H1 (cell line): ENCODE measurements around the gene KLHL17. TPM values are rescaled to one million over a fixed set of nuclear protein-coding genes. Genes with fewer than 3 reads are reported as not detected.

Source experiments
- CREB1 ChIP-seq: IDR thresholded peaks from 2 replicates; pipeline ENCODE4 v1.6.1; 2012; ENCODE audit warnings: inconsistent platforms
- FOSL1 ChIP-seq: IDR thresholded peaks from 2 replicates; pipeline ENCODE4 v1.6.1; 2011; ENCODE audit warnings: mild to moderate bottlenecking, low read depth, low read length, moderate library complexity; ENCODE audit not compliant: insufficient read depth
- JUN ChIP-seq: IDR thresholded peaks from 2 replicates; pipeline ENCODE4 v1.6.1; 2011; ENCODE audit warnings: low read depth, mild to moderate bottlenecking, improper control_type of control experiment, low read length
- NANOG ChIP-seq: IDR thresholded peaks from 2 replicates; pipeline ENCODE4 v1.6.1; 2011; ENCODE audit warnings: low read length, low read depth, mild to moderate bottlenecking, inconsistent platforms; ENCODE audit not compliant: insufficient read depth, poor library complexity, severe bottlenecking
- RNF2 ChIP-seq: fragments of 200-900, 300-1000 bp; sonication (generic); IDR thresholded peaks from 2 replicates; pipeline ENCODE4 v1.7.1; 2016; ENCODE audit warnings: borderline replicate concordance, low read depth, mild to moderate bottlenecking, antibody characterized with exemption, low read length; ENCODE audit not compliant: poor library complexity, severe bottlenecking; ENCODE audit errors: missing control alignments
- SP1 ChIP-seq: IDR thresholded peaks from 2 replicates; pipeline ENCODE4 v1.6.1; 2011; ENCODE audit warnings: low read depth, low read length
- SUZ12 ChIP-seq: fragments of 200-600 bp; sonication (generic); IDR thresholded peaks from 2 replicates; pipeline ENCODE4 v1.6.1; 2012; ENCODE audit warnings: mild to moderate bottlenecking, inconsistent platforms, low read length, moderate library complexity, mixed read lengths
- TBP ChIP-seq: IDR thresholded peaks from 2 replicates; pipeline ENCODE4 v1.6.1; 2011; ENCODE audit warnings: low read depth, low read length, improper control_type of control experiment
- TCF12 ChIP-seq: IDR thresholded peaks from 2 replicates; pipeline ENCODE4 v1.6.1; 2011; ENCODE audit warnings: low read depth, mild to moderate bottlenecking, low read length
- polyA plus RNA-seq, 7 experiments: library from polyadenylated mRNA; depleted of rRNA in 3 of 7; stranded (reverse) in 5 of 7; unstranded in 2 of 7; fragments of >200 nt in 5 of 7; fragments of 200-250 nt in 2 of 7; gene quantifications; 1 replicate in 5 of 7; 2 replicates in 1 of 7; 4 replicates in 1 of 7; pipeline versions ENCODE4 v1.2.1 to v1.2.3, GENCODE V29; 2011 to 2013; ENCODE audit warnings: missing spikeins in 2 of 7, mixed read lengths in 2 of 7
- total RNA-seq: library from RNA; stranded (reverse); fragmentation: NEBNext Ultra II Directional; extraction: Animal tissue kit (Norgen Biotek cat#: 25700); gene quantifications from 2 replicates; pipeline ENCODE4 v1.2.1, GENCODE V29; 2021
- TF ChIP-seq, protein P1 (sequence below): IDR thresholded peaks from 2 replicates; pipeline ENCODE4 v1.6.1; 2012; ENCODE audit warnings: inconsistent platforms
- TF ChIP-seq, protein P2 (sequence below): IDR thresholded peaks from 2 replicates; pipeline ENCODE4 v1.6.1; 2011; ENCODE audit warnings: low read length, improper control_type of control experiment

KLHL17 gene
- total and polyA plus RNA-seq, 2 of the 8 experiments (the other 6 are each of a cell fraction or from before 2014, with no cell fraction given) = 32.6 to 36.1 TPM

DNA sequence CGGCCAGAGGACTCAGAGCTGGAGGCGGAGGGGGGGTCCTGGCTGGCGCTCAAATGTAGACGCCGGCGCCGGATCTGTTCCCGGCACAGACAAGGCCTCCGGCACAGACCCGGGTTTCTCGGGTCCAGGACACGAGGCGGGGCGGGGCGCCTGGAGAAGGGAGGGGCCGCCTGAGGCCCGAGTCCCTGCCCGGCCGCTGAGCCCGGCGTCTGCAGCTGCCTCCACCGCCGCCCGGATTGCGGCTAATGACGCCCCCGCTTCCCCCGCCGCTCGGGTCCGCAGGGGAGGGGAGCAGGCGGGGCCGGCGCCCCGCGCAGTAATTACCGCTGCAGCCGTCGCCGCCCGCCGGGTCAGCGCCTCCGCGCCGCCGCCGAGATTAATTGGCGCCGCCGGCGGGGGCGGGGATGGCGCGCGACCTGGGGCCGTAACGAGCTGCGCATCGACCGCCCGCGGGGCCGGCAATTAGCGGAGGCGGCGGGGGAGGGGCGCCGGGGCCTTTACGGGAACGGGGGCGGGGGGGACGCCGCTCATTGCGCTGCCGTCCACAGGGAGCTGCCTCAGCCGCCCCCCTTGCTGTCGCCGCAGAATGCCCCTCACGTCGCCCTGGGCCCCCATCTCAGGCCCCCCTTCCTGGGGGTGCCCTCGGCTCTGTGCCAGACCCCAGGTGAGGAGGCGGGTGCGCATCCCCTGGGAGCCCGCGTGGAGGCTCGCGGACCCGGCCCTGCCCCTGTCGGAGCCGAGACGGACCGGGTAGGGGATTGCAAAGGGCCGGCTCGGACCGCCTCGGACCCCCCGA, 18.6 kb upstream of the KLHL17 start (continued):
- TF ChIP-seq RNF2 (no peak), TCF12 (no peak), CREB1 (peak; percentile 83), JUN (no peak), NANOG (peak; percentile 87), SP1 (no peak), TBP (no peak), SUZ12 (no peak), FOSL1 (no peak)
- TF ChIP-seq, protein P1, sequence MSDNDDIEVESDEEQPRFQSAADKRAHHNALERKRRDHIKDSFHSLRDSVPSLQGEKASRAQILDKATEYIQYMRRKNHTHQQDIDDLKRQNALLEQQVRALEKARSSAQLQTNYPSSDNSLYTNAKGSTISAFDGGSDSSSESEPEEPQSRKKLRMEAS = 0 out of 2 replicates have a peak, but pooled peaks have one; percentile 8
- TF ChIP-seq, protein P2, sequence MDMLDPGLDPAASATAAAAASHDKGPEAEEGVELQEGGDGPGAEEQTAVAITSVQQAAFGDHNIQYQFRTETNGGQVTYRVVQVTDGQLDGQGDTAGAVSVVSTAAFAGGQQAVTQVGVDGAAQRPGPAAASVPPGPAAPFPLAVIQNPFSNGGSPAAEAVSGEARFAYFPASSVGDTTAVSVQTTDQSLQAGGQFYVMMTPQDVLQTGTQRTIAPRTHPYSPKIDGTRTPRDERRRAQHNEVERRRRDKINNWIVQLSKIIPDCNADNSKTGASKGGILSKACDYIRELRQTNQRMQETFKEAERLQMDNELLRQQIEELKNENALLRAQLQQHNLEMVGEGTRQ = no peak
